ENCODE results near the gene MRRF. TPM values are rescaled to one million over a fixed set of nuclear protein-coding genes. Genes with fewer than 3 reads are reported as not detected.

The MRRF gene
- total RNA-seq, 1 experiment from 2014 or later: 28.6 TPM

- DNase-seq (ENCODE audit: low read depth): no peak
These were observed 67.4 kb downstream of the MRRF start for GRCh38 chr9:122332083-122332482.

DNA sequence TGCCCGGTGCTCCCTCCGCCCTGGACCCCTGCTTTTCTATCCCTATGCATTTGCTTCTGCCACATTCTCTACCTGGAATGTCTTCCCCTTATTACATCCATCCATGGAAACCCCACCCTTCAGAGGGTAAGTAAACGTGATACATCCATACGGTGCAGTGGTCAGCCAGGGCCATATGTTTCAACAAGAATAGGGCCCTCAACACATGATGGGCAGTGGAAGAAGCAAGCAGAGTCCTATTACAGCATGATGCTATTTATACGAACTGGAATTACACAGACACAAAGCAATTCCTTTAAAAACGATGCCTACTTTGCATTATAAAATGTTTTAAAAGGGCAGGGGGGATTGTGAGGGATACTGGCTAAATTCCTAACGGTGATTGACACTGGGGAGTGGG is 68.0 kb downstream of the MRRF start:
- DNase-seq (ENCODE audit: low read depth): no peak

- no peak for DNase-seq (ENCODE audit: low read depth)
These were observed 68.6 kb downstream of the MRRF start for GRCh38 chr9:122333169-122333808.

DNA sequence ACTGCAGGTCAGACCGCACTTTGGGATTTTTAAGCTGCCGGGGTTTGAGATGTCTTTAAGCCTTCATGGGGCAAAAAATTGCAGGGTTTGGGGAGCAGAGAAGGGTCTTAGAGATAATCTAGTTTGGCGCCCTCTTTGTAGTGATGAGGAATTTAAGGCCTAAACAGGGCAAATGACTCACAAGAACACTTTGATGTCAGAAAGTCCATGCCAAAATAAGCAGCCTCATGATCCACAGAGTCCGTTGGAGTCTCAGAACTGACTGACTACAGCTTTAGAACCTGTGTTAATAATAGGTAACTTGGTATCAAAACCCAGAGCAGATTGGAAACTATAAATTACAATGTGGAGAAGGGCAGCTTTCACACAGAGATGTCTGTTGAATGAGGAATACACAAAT is 70.2 kb downstream of the MRRF start:
- no peak for DNase-seq (ENCODE audit: low read depth)

- no peak for DNase-seq (ENCODE audit: low read depth)
These were observed 71.5 kb downstream of the MRRF start for GRCh38 chr9:122336189-122336588.

DNA sequence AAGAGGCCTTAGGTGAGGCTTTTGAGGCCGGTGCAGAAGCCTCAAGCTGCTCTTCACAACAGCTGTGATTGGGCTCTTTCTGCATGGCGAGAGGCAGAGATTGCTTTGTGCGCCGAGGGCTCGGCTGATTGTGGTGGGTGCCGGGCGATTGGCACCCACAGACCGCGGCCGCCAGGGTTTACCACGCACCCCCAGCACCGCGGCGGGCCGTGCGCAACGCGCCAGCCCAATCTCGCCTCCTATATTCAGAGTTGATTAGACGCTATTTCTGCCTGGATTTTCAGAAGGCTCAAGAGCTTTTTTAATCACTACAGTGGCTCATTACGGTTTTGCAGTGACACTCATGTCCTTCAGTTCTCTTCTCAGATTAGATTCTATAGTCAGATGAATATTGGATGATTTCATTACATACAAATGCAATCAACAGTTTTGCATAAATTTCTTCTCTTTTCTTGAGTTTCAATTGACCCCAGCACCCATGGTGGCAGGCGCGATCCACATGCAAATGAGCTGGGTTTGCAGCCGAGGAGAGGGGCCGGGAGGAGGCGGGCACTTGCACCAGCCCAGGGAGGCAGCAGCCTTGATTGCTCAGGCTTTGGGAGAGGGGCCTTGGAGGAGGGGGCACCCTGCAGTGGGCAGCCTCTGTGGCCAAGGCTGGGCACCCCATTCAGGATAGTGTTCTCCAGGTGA is 72.3 kb downstream of the MRRF start:
- no peak for DNase-seq (ENCODE audit: low read depth)

DNA sequence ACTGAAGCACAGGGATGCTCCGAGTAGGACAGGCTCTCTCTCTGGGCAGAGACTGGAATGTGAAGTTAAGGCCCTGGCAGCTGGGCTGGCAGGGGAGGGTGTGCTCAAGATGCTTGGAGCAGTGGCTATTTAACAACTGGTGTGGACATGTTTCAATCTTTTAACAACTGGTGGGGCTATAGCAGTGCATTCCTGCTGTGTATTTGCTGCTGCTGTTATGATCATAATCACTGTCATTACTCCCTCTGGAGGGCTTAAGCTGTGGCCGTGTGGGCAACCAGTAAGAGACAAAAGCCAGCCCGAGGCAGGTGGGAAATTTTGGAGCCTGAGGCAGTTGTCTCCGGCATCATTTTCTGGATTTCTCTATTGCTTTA is 72.9 kb downstream of the MRRF start:
- DNase-seq (ENCODE audit: low read depth): no peak

DNA sequence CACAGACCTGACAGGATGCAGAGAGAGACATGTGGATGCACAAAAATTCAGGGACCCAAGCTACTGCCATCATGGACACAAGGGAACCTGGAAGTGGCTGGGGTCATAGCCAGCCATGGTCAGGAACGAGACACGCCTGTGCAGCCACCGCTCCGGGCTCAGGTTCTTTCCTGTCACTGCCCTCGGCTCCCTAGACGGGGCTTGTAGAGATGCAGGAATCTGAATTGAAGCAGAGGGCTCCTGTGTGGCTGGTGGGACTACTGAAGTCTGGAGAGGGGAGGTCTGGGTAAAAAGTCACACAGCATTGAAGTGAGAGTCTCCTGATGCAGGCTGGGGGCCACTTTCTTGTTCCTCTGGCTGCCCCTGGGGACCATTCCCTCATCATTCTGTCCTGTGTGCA is 73.9 kb downstream of the MRRF start:
- no peak for DNase-seq (ENCODE audit: low read depth)

DNA sequence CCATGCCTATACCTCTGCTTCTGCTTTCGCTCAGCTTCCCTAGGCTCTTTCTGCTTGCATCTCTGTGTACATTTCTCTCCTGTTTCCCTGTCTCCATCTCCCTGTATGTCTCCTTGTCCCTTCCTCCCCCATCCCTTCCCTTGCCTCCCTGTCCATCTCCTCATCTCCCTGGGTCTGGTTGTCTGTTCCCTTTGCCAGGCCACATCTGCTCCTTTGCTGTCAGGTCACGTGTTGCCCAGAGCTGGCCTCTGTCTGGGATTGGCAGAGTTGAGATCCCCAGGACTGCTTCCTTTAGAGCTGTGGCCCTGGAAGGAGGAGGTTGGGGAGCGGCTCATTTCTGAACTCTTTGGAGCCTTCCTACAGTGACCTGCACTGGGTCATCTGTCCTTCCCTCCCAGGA is 74.3 kb downstream of the MRRF start:
- DNase-seq (ENCODE audit: low read depth): no peak

DNA sequence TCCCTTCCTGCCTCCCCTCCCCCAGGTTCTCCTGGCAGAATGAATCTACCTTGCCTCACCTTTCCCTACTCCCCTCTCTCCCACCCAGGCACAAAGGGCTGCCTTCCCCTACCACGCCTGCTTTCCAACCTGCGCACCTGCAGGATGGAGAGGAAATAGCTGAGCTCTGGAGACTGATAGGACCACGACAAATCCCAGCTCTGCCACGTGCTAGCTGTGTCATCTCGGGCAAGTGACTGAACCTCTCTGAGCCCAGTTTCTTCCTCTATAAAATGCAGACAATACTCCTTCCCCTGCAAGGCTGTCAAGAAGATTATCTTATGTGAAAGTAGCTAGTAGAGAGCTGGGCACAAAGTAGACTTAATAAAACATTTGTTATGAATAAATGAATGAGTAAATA is 74.9 kb downstream of the MRRF start:
- no peak for DNase-seq (ENCODE audit: low read depth)

GRCh38 chr9:122340161-122340560 is 75.5 kb downstream of the MRRF start:
- DNase-seq (ENCODE audit: low read depth): no peak

DNA sequence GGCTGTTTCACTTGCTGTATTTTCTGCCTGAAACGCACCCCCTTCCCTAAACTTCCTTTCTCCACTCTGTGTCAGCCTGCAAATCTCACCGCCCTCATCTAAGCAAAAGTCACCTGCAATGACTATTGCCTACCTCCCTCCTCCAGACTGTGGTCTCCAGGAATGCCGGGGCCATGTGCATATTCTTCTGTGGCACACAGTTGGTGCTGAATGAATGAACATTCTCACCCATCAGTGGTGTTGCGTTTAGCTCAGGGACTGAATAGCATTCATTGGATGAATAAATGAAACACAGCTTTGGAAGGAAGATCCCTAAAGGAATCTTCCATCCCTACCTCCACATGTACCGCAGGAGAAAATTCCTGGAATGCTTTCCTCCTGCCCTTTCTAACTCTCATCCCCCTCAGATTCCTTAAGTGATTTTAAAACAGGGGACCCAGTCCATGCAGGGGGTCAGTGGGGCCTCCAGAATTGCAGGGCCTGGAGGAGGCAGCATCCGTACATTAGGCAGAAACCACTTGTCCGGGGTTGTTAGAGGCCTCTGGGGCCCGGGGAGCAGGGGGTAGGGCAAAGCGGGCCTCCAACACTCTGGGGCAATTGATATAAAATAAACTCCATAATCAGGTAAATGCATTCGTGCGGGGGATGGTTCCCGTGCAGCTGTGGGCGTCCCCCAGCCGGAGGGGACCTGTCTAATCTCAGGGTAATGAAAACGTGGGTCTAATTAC is 77.8 kb downstream of the MRRF start:
- DNase-seq (ENCODE audit: low read depth): no peak

- DNase-seq (ENCODE audit: low read depth): peak; percentile 38
These were observed 82.0 kb downstream of the MRRF start for GRCh38 chr9:122346478-122347347.

DNA sequence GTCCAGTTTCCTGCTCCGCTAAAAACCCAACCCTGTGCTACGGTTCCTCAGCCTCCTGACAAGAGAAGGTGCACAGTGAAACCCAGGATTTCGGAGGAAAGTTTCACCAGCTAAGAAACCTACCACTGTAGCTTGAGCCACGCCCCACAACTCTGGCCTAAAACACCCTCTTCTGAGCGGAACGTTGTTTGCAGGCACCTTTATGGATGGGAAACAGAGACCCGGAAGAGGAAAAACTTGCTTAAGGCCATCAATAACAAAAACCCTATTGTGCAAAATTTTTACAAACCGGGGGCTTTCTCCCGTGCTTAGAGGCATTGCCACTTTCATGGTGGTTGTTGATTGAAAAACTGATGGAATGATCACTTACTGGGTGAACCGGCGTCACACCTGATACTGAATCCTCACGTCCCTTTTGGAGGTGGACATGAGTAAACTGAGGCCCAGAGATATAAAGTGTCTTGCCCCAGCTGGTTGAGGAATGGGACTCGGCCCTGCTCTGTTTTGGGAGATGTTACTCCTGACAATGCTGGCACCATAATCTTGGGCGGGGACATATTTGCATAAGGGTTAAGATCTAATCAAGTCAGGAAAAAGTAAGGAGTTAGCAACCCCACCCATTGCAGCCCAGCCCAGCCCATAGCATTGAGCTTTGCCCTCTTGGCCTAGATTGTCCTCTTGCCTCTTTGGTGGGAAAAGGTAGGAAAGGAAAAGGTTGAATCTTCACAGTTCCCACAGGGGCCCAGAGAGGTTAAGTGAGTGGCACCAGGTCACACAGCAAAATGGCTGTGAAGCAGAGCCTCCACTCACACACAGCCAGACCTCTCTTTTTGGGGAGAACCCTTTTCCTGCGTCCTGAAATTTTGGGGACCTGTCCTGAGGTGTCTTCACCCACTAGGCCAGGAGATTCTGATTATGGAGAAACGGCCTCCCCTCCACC is 82.9 kb downstream of the MRRF start:
- peak; percentile 37 for DNase-seq (ENCODE audit: low read depth)

DNA sequence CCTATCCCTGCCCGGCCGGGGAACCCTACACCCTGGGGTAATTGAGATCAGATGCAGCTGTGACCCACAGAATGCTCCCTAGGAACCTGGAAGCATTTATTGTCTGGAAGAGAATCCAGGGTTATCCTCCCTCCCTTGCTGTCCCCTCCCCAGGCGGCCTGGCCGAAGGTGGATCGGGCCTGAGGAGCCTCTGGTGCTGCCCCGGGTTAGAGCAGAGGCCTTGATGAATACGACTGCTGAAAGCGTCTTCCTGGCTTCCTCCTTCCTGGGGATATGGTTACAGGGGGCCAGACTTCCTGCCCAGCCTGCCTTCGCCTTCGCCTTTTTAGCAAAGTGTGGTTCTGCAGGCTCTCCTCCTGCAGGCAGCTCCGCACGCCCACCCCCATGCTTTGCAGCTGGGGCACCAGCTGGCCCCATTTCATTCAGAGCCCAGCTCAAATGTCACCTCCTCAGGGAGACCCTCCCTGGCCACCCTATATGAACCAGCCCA is 83.7 kb downstream of the MRRF start:
- no peak for DNase-seq (ENCODE audit: low read depth)

GRCh38 chr9:122348791-122349190 is 84.1 kb downstream of the MRRF start:
- DNase-seq (ENCODE audit: low read depth): no peak

DNA sequence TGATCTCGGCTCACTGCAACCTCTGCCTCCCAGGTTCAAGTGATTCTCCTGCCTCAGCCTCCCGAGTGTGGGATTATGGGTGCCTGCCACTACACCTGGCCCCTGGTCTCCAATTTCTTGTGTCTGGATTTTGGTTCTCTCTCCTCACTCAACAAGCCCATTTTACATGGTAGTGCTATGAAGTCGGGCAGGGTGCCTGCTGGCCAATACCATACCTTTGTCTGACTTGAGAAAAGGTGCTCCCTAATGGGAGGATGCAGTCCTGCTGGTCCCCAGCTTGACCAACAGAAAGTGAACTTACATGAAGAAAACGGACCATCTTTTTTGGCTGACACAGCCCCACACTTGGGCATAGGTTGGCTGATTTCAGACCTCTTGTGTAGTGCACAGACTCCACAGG is 84.5 kb downstream of the MRRF start:
- DNase-seq (ENCODE audit: low read depth): no peak

DNA sequence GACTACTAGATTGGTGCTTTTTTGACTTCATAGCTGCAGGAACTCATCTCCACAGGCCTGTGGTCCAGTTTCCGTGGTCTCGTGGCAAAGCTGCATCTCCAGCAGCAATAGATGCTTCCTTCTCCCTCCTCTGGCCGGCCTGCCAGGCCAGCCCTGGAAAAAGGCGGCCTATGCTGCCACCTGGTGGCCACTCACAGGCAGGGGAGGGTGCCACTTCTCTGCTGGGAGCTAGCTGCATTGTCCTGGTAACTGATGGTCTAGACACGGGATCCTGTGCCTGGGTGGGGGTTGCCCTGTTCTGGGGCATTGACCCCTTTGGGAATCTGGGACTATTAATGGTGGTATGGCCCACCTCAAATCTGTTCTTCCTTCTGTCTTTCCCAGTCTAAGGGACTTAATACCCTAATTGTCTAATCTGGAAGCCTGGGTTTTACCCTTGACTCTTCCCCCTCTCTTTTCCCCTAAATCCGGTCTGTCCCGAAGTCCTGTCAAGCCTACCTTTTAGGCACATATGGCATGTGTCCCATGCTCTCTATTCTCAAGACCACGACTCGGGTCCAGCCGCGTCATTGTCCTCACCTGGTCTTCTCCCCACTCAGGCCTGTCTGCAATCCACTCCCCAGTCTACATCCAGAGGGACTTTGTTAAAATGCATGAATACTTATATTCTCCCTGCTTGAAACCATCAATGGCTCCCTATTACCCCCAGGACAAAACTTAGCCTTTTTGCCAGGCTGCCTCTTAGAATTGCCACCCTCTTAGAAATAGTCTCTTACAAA is 86.1 kb downstream of the MRRF start:
- DNase-seq (ENCODE audit: low read depth): peak; percentile 57

DNA sequence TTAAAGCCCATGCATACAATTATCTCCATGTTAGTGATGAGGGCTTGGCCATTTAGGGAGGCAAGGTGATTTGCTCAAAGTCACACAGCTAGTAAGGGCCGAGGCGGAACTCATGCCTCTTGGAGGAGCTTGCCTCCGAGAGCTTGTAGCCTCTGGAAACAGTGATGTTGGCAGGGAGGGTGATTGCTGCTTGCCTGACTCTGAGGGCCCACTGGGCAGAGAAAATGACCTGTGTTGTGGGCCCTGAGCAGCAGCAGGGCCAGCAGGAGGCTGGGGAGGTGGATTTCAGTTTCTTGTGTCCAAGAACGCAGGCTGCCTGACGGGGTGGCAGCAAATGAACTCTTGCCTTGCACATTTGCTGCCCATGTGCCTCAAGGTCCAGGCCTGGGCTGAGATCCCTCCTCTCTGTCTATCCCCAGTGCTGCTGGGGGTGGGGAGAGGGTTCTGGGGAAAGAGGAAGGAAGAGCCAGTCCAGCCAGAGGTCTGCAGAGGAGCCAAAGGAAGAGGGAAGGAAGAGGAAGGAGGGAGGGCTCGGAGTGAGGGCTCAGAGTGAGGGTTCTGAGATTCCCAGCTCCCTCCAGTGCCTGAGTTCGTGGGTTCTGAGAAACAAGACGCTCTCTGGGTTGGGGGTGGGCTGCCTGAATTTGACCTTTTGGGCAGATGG is 90.0 kb downstream of the MRRF start:
- DNase-seq (ENCODE audit: low read depth): no peak
